HG02610 (cell line): ENCODE data around the gene MMP20.
A peak's percentile ranks its signal among the peaks of the same experiment; 100 is the strongest.
"Not testable (repeated sequence)": the region's sequence is repeated elsewhere in the genome, so short reads cannot be mapped to it uniquely, and the experiment has no call there.

ENCODE experiments used
- ATAC-seq: cut with Tn5 transposase; IDR thresholded peaks from one replicate; pipeline ENCODE4 v1.9.1; 2021; ENCODE audit warnings: mild to moderate bottlenecking, moderate library complexity; ENCODE audit not compliant: unreplicated experiment

The MMP20 gene, protein sequence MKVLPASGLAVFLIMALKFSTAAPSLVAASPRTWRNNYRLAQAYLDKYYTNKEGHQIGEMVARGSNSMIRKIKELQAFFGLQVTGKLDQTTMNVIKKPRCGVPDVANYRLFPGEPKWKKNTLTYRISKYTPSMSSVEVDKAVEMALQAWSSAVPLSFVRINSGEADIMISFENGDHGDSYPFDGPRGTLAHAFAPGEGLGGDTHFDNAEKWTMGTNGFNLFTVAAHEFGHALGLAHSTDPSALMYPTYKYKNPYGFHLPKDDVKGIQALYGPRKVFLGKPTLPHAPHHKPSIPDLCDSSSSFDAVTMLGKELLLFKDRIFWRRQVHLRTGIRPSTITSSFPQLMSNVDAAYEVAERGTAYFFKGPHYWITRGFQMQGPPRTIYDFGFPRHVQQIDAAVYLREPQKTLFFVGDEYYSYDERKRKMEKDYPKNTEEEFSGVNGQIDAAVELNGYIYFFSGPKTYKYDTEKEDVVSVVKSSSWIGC

DNA sequence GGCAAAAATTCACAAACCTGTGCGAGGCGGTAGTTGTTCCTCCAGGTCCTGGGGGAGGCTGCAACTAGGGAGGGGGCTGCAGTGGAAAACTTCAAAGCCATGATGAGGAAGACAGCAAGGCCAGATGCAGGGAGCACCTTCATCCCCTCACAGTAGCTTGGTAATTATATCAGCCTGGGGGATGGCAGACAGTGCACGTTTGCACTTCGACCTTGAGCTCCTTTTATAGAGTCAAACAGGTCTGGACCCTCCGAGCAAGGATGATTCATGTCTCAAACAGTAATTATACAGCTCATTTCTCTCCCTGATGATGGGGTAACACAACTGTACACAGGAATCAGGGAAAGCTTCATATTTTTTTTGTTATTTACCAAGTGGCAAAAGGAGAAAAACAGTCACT is at the start of gene MMP20:
Gene MMP20 (minus strand): TSS at position 156 of the 400 bp plus-strand sequence. CDS start 13 bp downstream, at position 143.
- no peak for ATAC-seq

DNA sequence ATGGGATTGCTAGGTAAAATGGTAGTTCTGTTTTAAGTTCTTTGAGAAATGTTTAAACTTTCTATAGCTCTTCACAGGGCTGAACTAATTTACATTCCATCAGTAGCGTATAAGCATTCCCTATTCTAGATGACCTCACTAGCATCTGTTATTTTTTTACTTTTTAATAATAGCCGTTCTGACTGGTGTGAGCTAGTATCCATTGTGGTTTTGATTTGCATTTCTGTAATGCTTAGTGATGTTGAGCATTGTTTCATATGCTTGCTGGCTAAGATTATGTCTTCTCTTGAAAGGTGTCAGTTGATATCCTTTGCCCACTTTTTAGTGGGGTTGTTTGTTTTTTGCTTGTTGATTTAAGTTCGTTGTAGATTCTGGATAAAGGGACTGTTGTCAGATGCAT is 44.5 kb upstream of the MMP20 start:
- ATAC-seq, result peak; percentile 86

DNA sequence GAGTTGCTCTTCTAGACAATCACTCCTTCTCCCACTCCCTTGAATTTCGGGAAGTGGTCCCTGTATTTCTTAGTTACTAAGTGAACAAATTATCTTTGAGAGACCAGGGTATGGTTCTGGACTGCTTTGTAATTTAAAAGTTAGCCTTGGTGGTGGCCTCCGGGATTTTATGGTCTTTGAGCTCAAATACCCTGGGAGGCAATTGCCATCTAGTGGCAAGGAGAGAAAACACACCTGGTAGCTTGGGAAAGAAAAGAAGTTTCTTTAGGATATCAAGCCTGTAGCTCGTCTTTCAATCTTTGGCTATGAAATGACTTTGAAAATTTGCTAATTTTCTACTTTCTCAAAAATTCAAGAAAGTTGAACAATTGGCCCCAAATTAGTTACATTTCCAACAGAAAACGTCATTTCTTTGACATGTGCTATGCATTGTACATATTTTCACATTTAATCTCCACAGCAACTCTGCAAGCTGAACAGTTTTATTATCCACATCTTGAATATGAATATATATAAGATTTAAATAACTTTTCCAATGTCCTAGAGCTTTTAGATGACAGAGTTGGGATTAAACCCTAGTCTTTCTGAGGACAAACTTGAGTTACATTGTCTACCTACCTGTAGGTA is 41.3 kb upstream of the MMP20 start:
- peak; percentile 38 for ATAC-seq

DNA sequence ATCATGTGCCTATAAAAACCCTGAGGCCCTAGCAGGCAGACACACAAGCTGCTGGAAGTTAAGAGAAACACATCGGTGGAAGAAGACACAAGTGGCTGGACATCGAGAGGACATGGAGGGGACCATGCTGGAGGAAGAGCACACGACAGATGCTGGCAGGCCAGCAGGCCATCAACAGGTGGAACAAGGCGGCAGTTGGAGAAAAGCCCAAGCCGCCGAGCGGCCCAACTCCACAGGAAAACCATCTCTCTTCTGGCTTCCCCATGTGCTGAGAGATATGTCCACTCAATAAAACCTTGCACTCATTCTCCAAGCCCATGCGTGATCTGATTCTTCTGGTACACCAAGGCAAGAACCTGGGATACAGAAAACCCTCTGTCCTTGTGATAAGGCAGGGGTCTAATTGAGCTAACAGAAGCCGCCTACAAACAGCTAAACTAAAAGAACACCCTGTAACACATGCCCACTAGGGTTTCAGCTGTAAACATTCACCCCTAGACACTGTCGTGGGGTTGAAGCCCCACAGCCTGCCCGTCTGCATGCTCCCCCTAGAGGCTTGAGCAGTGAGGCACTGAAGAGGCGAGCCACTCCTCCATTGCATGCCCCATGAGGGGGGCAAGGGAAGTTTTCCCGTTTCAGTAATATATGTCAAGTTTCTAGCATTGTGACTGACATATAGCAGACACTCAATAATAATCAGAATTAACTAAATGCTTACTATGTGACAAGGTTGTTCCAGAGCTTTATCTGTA is 39.0 kb upstream of the MMP20 start:
- ATAC-seq, result no peak

DNA sequence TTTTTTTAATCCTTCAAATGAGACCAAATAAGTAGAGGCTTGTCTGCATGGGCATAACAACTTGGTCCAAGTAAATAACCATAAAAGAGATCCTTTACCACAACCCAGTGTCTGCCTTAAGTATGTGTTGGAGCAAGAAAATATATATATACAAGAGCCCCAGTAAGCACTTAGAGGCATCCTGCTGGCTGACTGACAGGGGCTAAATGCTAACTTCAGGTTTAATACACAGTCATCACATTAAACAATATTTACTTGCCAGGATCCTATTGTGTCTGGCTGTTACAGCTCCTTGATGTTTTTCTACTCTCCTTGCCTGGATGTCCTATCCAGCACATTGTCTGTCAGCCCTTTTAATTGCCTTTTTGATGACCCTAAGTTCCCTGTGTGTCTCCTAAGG is 37.5 kb upstream of the MMP20 start:
- no peak for ATAC-seq

DNA sequence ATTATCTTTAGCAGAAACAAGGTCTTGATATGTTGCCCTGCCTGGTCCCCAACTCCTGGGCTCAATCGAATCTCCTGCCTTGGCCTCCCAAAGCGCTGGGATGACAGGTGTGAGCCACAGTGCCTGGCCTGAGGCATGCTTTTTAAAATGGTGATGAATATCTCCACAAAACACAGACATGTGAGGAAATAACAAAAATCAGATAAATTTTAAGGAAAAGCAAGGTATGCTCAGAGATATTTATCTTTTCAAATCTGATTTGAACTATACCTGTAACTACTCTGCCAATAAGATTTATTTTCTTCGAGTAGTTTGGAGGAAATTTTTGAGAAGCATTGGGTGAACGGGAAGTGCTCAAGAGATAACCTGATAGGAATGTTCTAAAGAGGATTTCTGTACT is 35.9 kb upstream of the MMP20 start:
- no peak for ATAC-seq

DNA sequence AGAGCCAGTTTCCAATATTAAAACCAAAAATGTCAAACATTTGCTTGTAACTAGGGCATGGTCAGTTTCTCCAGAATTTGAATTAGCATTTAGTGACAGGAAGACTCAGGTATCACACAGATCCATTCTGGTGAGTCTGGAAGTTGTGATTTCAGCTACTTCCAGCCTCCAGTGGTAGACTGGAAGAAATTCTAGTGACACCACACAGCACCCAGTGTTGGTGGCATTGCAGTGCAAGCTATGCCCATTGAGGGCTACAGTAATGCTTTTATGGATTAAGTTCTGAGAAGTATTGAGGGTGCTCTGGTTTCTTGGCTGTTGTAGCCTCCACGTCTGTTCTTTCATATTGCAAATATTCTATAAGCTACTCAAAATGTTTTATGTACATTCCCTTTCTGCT is 31.4 kb upstream of the MMP20 start:
- ATAC-seq, result no peak

DNA sequence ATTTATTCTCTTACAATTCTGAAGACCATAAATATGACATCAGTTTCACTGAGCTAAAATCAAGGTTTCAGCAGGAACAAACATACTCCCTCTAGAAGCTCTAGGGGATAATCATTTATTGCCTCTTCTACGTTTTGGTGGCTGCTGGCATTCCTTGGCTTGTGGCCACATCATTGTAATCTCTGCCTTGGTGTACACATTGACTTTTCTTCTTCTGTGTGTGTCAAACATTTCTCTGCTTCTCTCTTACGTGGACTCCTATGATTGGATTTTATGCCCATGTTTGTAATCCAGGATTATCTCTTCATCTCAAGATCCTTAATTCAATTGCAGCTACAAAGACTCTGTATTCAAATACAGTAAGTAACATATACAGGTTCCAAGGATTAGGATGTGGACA is 30.4 kb upstream of the MMP20 start:
- ATAC-seq, result no peak

DNA sequence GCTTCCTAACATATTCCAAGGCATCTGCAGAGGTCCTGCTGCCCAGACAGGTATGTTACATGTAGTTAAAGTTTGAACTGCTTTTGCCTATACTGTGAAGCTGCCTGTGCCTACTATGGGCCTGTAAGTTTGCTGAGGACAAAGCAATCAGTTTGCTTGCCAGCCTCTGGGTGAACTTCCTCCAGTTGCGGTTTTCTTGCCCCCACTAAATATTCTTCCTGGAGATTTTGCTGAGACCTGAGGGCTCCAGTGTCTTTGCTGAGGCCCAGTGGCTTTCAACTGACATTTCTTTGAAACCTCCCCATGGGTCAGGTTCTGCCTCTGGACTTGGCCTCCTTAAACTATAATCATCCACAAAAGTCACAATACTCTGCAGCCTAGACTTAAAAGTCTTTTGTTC is 29.6 kb upstream of the MMP20 start:
- no peak for ATAC-seq

DNA sequence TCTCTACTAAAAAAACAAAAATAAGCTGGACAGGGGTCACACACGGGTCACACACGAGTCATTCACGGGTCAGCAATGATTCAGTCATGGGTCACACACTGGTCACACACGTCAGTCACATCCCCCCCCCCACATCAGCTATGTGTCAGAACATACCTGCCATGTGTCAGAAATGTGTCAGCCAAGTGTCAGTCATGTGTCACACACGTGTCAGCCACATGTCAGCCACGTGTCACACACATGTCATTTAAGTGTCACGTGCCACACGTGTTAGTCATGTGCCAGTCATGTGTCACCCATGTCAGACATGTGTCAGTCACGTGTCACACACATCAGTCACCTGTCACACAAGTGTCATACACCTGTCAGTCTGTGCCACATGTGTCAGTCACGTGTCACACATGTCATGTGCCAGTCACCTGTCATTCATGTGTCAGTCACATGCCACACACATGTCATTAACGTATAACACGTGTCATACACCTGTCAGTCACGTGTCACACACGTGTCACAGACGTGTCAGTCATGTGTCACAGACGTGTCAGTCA is 28.7 kb upstream of the MMP20 start:
- no peak for ATAC-seq

DNA sequence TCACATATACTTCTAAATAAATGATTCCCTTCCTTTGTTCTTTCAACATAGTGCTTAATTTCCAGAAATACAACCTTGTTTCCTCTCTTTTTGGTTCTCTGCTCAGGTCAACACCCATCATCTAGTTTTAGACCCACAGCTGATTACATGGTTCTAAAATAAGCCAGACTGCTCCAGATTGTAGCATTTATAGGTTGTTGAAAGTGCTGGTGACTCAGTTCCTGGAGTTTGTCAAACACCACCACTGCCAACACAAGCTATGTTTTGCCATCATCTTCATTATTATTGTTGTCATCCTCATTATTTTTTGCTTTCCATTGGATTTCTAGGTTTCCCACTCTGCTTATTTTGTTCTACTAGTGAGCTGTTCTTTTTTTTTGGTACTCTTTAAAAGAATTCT is 22.3 kb upstream of the MMP20 start:
- no peak for ATAC-seq

DNA sequence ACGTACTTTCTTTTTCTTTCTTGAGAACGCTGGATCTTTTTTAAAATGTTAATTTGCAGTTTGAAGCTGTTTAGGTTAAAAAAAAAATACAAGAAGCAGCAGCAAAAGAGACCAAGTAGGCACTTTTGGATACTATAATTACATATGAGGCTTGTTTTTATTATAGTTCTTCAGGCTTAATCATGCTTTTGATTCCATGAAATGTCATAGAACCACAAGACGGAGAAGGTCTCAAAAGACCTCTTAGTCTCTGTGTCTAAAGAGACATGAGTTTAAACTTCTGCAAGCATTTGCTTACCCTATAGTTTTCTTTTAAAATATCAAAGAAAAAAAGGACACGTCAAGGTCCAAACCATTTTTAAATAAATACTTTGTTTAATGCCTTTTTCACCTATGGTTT is 18.8 kb upstream of the MMP20 start:
- ATAC-seq, result no peak

DNA sequence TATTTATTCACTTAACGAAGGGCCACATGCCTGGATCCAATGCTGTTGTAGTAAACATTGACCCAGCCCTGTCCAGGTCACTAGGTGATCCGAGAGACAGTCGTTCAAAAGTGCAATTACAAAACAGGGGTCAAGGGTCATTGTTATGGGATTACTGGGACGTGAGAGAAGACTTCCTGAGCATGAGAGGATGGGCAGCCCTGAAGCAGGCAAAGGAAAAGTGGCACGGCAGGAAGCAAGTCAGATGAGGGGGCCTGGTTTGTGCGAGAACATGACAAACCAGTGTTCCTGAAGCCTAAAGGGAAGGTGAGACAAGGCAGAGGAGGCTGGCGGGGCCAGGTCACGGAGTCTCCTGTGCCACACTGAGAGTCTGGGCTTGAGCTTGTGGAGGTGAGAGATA is 15.8 kb upstream of the MMP20 start:
- no peak for ATAC-seq

DNA sequence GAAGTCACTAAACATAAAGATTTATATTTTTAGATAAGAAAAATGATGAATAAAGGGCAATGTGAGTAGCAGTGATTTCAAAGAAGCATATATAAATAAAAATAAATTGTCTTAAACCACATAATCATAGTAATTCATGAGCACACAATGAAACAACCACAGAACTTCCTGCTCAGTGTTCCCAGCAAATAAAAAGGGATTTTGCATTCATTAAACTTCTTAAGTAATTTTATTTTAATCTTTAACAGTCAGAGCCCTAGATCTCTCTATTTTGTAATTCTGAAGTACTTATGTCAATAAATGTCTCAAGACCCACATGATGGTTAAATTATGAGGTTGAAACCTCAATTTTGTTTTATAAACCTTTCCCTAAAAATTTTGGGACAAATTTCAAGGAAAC is 14.5 kb upstream of the MMP20 start:
- no peak for ATAC-seq

DNA sequence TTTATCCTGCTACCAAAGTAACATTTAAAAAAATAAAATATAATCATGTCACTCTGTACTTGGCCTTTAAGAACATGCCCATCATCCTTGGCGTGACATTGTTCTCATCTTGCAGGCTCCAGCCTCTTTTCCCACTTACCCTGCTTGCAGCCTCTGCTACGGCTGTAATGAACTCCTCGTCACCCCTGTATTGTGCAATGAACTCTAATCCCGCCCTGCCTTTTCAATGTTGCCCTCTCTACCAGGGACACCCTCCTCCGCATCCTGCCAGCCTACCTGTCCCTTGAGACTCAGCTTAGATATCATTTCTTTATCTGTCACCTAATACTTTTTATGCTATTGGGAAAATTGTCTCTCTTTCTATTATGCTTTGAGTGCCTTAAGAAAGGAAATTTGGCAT is 12.6 kb upstream of the MMP20 start:
- no peak for ATAC-seq

DNA sequence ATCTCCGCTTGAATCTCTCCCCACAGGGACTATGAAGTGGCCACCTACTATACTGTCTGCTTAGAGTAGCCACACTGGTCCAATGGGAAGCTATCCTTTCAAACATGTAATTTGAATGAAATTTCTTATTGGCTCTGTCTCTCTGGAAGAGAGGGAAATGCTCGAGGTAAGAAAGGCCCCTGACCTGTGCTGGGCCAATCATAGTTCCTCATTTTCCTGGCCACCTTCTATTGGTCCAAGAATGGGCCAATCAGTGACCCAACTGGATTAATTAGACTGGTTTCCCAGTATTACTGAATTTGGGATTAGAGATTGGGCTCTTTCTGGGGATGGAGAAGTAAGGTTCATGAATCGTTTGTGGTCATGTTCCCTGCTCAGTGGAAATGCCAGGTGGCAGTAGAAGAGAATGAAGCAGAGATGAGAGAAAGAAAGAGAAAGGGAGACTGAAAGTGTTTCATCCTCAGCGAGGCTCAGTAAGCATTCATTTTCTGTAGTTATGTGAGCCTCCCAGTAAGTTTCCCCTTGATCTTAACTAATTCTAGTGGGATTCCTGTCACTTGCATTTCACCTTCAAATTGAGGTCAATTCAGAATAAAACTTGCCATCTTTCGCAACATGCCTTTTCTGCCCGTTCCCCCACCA is 8.4 kb upstream of the MMP20 start:
- ATAC-seq, result no peak

DNA sequence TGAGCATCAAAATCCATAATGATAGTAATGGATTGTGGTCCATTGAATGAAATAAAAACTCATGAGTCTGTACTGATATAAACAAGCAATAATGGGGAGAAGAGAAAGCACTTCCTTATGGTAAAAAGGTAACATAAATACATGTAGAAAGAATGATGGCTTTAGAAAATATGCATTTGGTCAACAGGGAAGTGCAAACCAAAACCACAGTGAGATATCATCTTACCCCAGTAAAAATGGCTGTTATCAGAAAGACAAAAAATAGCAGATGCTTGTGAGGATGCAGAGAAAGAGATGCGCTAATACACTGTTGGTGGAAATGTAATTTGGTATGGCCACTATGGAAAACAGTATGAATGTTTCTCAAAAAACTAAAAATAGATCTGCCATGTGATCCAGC is 6.9 kb upstream of the MMP20 start:
- ATAC-seq, result no peak

DNA sequence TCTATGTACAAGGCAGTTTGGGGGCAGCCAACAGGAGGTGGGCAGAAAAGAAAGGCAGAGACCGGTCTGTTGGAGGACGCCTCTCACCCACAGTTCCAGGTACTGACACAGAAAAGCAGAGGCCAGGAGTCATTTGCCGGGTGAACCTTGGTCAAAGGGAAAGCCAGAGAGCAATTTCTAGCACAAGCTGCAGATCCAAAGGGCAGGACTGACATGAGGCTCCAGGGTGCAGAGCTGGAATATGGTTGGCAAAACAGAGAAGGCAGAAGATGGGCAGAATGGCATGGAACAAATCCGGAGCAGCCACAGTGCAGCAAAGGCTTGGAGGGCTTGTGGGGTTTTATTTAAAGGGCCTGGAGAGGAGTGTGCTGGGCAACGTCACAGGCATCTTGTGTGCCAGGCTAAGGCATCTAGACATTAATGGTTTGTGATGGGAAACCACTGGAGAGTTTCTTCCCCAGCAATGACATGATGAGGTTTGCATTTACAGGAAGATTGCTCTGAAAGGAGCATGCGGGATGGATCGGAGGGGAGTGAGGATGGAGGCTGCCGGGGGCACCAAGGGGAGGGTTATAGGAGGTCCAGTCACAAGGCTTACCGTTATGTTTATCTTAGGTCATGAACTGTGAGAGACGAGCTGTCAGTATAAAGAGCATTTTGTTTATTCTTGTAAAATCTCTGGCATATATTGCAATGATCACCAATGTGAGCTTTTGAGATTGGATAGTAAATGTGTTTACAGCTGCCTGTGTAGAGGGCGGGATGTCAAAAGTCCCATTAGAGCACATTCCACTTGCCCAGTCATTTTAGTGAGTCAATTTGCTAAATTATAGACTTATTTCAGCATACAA is 5.7 kb upstream of the MMP20 start:
- ATAC-seq, result no peak

DNA sequence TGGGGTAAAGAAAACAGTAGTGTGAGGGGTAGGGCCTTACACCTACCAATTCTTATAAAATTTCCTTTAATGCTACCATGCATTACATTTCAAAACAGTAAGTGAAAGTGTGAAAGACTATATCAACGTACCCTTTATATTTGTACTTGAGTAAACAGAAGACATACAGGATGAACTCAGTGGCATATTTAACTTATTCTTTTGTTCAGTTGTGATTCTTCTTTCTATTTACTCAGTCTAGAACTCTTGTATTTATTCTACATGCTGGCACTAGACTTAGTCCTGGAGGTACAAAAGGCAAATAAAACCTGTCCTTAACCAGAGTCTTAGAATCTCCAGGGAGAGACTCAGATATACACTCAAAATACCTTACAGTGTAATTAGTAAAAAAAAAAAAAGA is 4.8 kb upstream of the MMP20 start:
- not testable (repeated sequence) for ATAC-seq

DNA sequence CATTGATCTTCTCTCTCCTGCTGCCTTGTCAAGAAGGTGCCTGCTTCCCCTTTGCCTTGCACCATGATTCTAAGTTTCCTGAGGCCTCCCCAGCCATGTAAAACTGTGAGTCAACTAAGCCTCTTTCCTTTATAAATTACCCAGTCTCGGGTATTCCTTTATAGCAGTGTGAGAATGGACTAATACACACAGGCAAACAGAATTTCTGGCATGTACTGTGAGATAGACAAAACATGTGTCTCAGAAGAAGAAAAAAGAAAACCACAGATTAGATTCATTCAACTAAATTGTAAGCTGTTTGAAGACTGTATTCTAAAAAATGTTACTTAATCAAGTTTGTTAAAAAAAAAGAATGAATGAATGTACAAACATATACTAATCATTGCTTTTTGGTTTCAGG is 1.5 kb upstream of the MMP20 start:
- ATAC-seq, result no peak
